Smooth muscle cell (in vitro differentiated cells): Measurements from ENCODE around the gene ETNK2. TPM values are rescaled to one million over a fixed set of nuclear protein-coding genes. Genes with fewer than 3 reads are reported as not detected.

ENCODE experiments used
- DNase-seq: peaks from one replicate; lab custom pipeline; 2025; ENCODE audit not compliant: unreplicated experiment; lab: John Stamatoyannopoulos, UW
- H2AFZ ChIP-seq: fragments of 200-600 bp; sonication (generic); 2 replicates; pipeline ENCODE4 v1.6.0; 2016; ENCODE audit warnings: antibody characterized with exemption, low read depth, mild to moderate bottlenecking
- H3F3A ChIP-seq: fragments of 200-600 bp; sonication (generic); 2 replicates; pipeline ENCODE4 v1.6.0; 2017; ENCODE audit warnings: antibody characterized with exemption, low read depth
- H3K27ac ChIP-seq: fragments of 200-600 bp; sonication (generic); 2 replicates; pipeline ENCODE4 v1.5.1; 2016; ENCODE audit warnings: low read depth, mild to moderate bottlenecking
- H3K27me3 ChIP-seq: fragments of 200-600 bp; sonication (generic); 2 replicates; pipeline ENCODE4 v1.6.1; 2016; ENCODE audit warnings: low read depth, mild to moderate bottlenecking
- H3K36me3 ChIP-seq: fragments of 200-600 bp; sonication (generic); 2 replicates; pipeline ENCODE4 v1.5.1; 2016; ENCODE audit warnings: low read depth
- H3K4me1 ChIP-seq: fragments of 200-600 bp; sonication (generic); 2 replicates; pipeline ENCODE4 v1.5.1; 2016; ENCODE audit warnings: low read depth
- H3K4me2 ChIP-seq: fragments of 200-600 bp; sonication (generic); 2 replicates; pipeline ENCODE4 v1.6.0; 2016; ENCODE audit warnings: mild to moderate bottlenecking
- H3K4me3 ChIP-seq: fragments of 200-600 bp; sonication (generic); 2 replicates; pipeline ENCODE4 v1.5.1; 2016; ENCODE audit warnings: mild to moderate bottlenecking
- H3K79me2 ChIP-seq: fragments of 200-600 bp; sonication (generic); 2 replicates; pipeline ENCODE4 v1.6.0; 2016; ENCODE audit warnings: low read depth, mild to moderate bottlenecking
- H3K9ac ChIP-seq: fragments of 200-600 bp; sonication (generic); 2 replicates; pipeline ENCODE4 v1.6.0; 2016; ENCODE audit warnings: low read depth
- H3K9me3 ChIP-seq: fragments of 200-600 bp; sonication (generic); replicated peaks from 2 replicates; pipeline ENCODE4 v1.5.1; 2016; ENCODE audit warnings: low read depth
- H4K20me1 ChIP-seq: fragments of 200-600 bp; sonication (generic); 2 replicates; pipeline ENCODE4 v1.6.0; 2016; ENCODE audit warnings: low read depth
- WGBS: methylation state at CpG from one replicate; pipeline ENCODE4 v1.1.7; 2016; ENCODE audit warnings: low lambda C conversion rate; 5-methylcytosine and 5-hydroxymethylcytosine counted together
- polyA plus RNA-seq: library from polyadenylated mRNA; unstranded; fragments of >200 nt; fragmentation: Nextera tagmentation; extraction: Ambion mirVana; gene quantifications from 2 replicates; pipeline ENCODE4 v1.2.1, GENCODE V29; 2016
- total RNA-seq: library from RNA; depleted of rRNA; stranded (reverse); fragments of >200 nt; gene quantifications from 2 replicates; pipeline ENCODE4 v1.2.3, GENCODE V29; 2014
- TF ChIP-seq, protein P1 (sequence below): fragments of 200-600 bp; sonication (generic); IDR thresholded peaks from 2 replicates; pipeline ENCODE4 v1.5.1; 2017; ENCODE audit warnings: borderline replicate concordance, mild to moderate bottlenecking, antibody characterized with exemption; ENCODE audit not compliant: insufficient read depth, poor library complexity, severe bottlenecking

ETNK2 gene
- total and polyA plus RNA-seq, 2 experiments from 2014 or later: 8.9 to 21.4 TPM

- TF ChIP-seq, protein P1, sequence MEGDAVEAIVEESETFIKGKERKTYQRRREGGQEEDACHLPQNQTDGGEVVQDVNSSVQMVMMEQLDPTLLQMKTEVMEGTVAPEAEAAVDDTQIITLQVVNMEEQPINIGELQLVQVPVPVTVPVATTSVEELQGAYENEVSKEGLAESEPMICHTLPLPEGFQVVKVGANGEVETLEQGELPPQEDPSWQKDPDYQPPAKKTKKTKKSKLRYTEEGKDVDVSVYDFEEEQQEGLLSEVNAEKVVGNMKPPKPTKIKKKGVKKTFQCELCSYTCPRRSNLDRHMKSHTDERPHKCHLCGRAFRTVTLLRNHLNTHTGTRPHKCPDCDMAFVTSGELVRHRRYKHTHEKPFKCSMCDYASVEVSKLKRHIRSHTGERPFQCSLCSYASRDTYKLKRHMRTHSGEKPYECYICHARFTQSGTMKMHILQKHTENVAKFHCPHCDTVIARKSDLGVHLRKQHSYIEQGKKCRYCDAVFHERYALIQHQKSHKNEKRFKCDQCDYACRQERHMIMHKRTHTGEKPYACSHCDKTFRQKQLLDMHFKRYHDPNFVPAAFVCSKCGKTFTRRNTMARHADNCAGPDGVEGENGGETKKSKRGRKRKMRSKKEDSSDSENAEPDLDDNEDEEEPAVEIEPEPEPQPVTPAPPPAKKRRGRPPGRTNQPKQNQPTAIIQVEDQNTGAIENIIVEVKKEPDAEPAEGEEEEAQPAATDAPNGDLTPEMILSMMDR: no peak
- no peaks in the 10 kb centered on the region for H4K20me1 ChIP-seq
- no peak overlapping the region for H3K4me2 ChIP-seq
- H3K27ac ChIP-seq: no peak overlapping the region
- H3K4me1 ChIP-seq: no peaks in the 10 kb centered on the region
- no peaks in the 10 kb centered on the region for H3K36me3 ChIP-seq
- no peak overlapping the region for H3K4me3 ChIP-seq
- H3K27me3 ChIP-seq: no peaks in the 10 kb centered on the region
- no peak for DNase-seq
- no peaks in the 10 kb centered on the region for H3F3A ChIP-seq
- no peak overlapping the region for H2AFZ ChIP-seq
- no peaks in the 10 kb centered on the region for H3K9me3 ChIP-seq
- H3K79me2 ChIP-seq: no peaks in the 10 kb centered on the region
- no peak overlapping the region for H3K9ac ChIP-seq
- WGBS: 93% methylated on average over 11 of the region's 14 CpGs
Observed at GRCh38 chr1:204143276-204144041, 8.4 kb downstream of the ETNK2 start.

GRCh38 chr1:204142032-204142974 is 9.5 kb downstream of the ETNK2 start:
- TF ChIP-seq, protein P1: no peak
- Histone ChIP-seq H3F3A (no peaks in the 10 kb centered on the region), H3K9ac (no peak overlapping the region), H3K9me3 (no peaks in the 10 kb centered on the region), H4K20me1 (no peaks in the 10 kb centered on the region), H3K27me3 (no peaks in the 10 kb centered on the region), H3K4me1 (no peaks in the 10 kb centered on the region), H3K4me3 (no peak overlapping the region), H3K36me3 (no peaks in the 10 kb centered on the region), H3K4me2 (no peak overlapping the region), H2AFZ (no peak overlapping the region), H3K79me2 (no peaks in the 10 kb centered on the region), H3K27ac (no peak overlapping the region)
- no peak for DNase-seq
- WGBS: 76% methylated on average over 5 of the region's 5 CpGs

DNA sequence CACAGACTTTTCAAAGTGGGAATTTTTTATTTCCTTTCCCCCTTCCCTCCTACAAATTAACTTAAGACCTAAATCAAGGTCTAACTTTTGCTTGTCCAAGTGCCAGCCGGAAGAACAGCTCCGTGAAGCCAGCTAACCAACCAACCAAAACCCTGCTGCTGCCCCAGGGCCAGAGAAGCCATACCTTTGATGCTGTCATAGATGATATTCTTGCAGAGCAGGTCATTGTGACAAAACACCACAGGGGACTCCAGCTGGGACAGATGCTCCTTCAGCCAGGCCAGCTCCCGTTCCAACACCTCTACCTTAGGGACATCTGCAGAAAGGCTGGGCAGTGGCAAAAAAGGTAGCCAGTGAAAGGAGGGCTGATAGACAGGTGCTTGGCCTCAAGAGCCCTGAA is 10.7 kb downstream of the ETNK2 start:
- Histone ChIP-seq H4K20me1 (no peaks in the 10 kb centered on the region), H3K27ac (no peak overlapping the region), H3K36me3 (no peaks in the 10 kb centered on the region), H3K4me2 (no peak overlapping the region), H2AFZ (no peak overlapping the region), H3F3A (no peaks in the 10 kb centered on the region), H3K79me2 (no peaks in the 10 kb centered on the region), H3K9me3 (no peaks in the 10 kb centered on the region), H3K27me3 (no peaks in the 10 kb centered on the region), H3K9ac (no peak overlapping the region), H3K4me3 (no peak overlapping the region), H3K4me1 (no peaks in the 10 kb centered on the region)
- DNase-seq: no peak
- 93% methylated on average over 3 of the region's 3 CpGs for WGBS
- TF ChIP-seq, protein P1: no peak
